Neural progenitor cell (in vitro differentiated cells): ENCODE results near the gene WNT6. TPM values are rescaled to one million over a fixed set of nuclear protein-coding genes. Genes with fewer than 3 reads are reported as not detected.
A peak's percentile ranks its signal among the peaks of the same experiment; 100 is the strongest.

ENCODE experiments used
- DNase-seq: peaks from one replicate; pipeline ENCODE4 v3.0.0-alpha.2; 2016; ENCODE audit warnings: low spot score
- H2AFZ ChIP-seq: fragments of 200-600 bp; sonication (generic); replicated peaks from 2 replicates; pipeline ENCODE4 v1.6.1; 2016; ENCODE audit warnings: antibody characterized with exemption
- H3F3A ChIP-seq: fragments of 200-600 bp; sonication (generic); 2 replicates; pipeline ENCODE4 v1.6.1; 2016; ENCODE audit warnings: antibody characterized with exemption, low read depth
- H3K27ac ChIP-seq: fragments of 200-600 bp; sonication (generic); 2 replicates; pipeline ENCODE4 v1.5.1; 2016; ENCODE audit warnings: mild to moderate bottlenecking
- H3K27me3 ChIP-seq: fragments of 200-600 bp; sonication (generic); 2 replicates; pipeline ENCODE4 v1.6.1; 2016; ENCODE audit warnings: mild to moderate bottlenecking, moderate library complexity
- H3K36me3 ChIP-seq: fragments of 200-600 bp; sonication (generic); 2 replicates; pipeline ENCODE4 v1.5.1; 2016
- H3K4me1 ChIP-seq: fragments of 200-600 bp; sonication (generic); 2 replicates; pipeline ENCODE4 v1.6.1; 2016; ENCODE audit warnings: mixed run types
- H3K4me2 ChIP-seq: fragments of 200-600 bp; sonication (generic); 2 replicates; pipeline ENCODE4 v1.6.1; 2016
- H3K4me3 ChIP-seq: fragments of 200-600 bp; sonication (generic); 2 replicates; pipeline ENCODE4 v1.5.1; 2016
- H3K79me2 ChIP-seq: fragments of 200-600 bp; sonication (generic); 2 replicates; pipeline ENCODE4 v1.6.1; 2016; ENCODE audit warnings: low read depth
- H3K9ac ChIP-seq: fragments of 200-600 bp; sonication (generic); 2 replicates; pipeline ENCODE4 v1.6.1; 2016
- H3K9me3 ChIP-seq: fragments of 200-600 bp; sonication (generic); 2 replicates; pipeline ENCODE4 v1.5.1; 2016; ENCODE audit warnings: low read depth
- H4K20me1 ChIP-seq: fragments of 200-600 bp; sonication (generic); 2 replicates; pipeline ENCODE4 v1.6.1; 2016; ENCODE audit warnings: low read depth
- H3K27ac Mint-ChIP-seq: 3 replicates; pipeline ENCODE4 v1.8.0; 2021; ENCODE audit warnings: mixed read lengths
- H3K27me3 Mint-ChIP-seq: 2 replicates; pipeline ENCODE4 v1.8.0; 2022; ENCODE audit warnings: low read depth, mild to moderate bottlenecking, inconsistent platforms, moderate library complexity, mixed read lengths; ENCODE audit not compliant: insufficient read depth
- H3K36me3 Mint-ChIP-seq: 3 replicates; pipeline ENCODE4 v1.8.0; 2021; ENCODE audit warnings: mixed read lengths
- H3K4me1 Mint-ChIP-seq: 3 replicates; pipeline ENCODE4 v1.8.0; 2021; ENCODE audit warnings: mixed read lengths
- H3K4me3 Mint-ChIP-seq: 3 replicates; pipeline ENCODE4 v1.8.0; 2021; ENCODE audit warnings: mild to moderate bottlenecking, moderate library complexity, mixed read lengths
- H3K9me3 Mint-ChIP-seq: 3 replicates; pipeline ENCODE4 v1.8.0; 2020; ENCODE audit warnings: mixed read lengths
- CTCF ChIP-seq: fragments of 200-600 bp; sonication (generic); IDR thresholded peaks from 2 replicates; pipeline ENCODE4 v1.5.1; 2017; ENCODE audit warnings: antibody characterized with exemption, mild to moderate bottlenecking
- EZH2 ChIP-seq: fragments of 200-600 bp; sonication (generic); IDR thresholded peaks from 2 replicates; pipeline ENCODE4 v1.6.1; 2017; ENCODE audit warnings: antibody characterized with exemption, mild to moderate bottlenecking, moderate library complexity
- EZH2phosphoT487 ChIP-seq: fragments of 200-600 bp; sonication (generic); IDR thresholded peaks from 2 replicates; pipeline ENCODE4 v1.6.1; 2017; ENCODE audit warnings: antibody characterized with exemption
- total RNA-seq: library from RNA; depleted of rRNA; stranded (reverse); fragments of >200 nt; gene quantifications from 2 replicates; pipeline ENCODE4 v1.2.3, GENCODE V29; 2015; ENCODE audit warnings: low replicate concordance

WNT6 gene
- total RNA-seq, 1 donor from 2014 or later = not detected

- Histone ChIP-seq H3K4me1 (peaks cover 11% of the 10 kb centered on the region), H3K4me3 (no peak overlapping the region), H3K79me2 (no peaks in the 10 kb centered on the region), H3K36me3 (no peaks in the 10 kb centered on the region), H3K27me3 (peaks cover 83% of the 10 kb centered on the region), H3K9me3 (no peaks in the 10 kb centered on the region), H3K27ac (no peak overlapping the region), H4K20me1 (peaks cover 11% of the 10 kb centered on the region), H3F3A (peaks cover 14% of the 10 kb centered on the region), H3K4me2 (peak overlapping the region; percentile 28), H2AFZ (peak overlapping the region; percentile 18), H3K9ac (no peak overlapping the region)
- no peak overlapping the region for H3K4me3 Mint-ChIP-seq
- H3K36me3 Mint-ChIP-seq = no peaks in the 10 kb centered on the region
- H3K4me1 Mint-ChIP-seq = peaks cover 1% of the 10 kb centered on the region
- H3K27ac Mint-ChIP-seq = no peak overlapping the region
- H3K9me3 Mint-ChIP-seq = no peaks in the 10 kb centered on the region
- H3K27me3 Mint-ChIP-seq = peaks cover 61% of the 10 kb centered on the region
- TF ChIP-seq CTCF = no peak
- TF ChIP-seq EZH2phosphoT487 = no peak
- TF ChIP-seq EZH2 = no peak
- no peak for DNase-seq
Measured at GRCh38 chr2:218853766-218854165, 5.8 kb upstream of the WNT6 start.

GRCh38 chr2:218854860-218855259 lies 4.7 kb upstream of the WNT6 start:
- Histone ChIP-seq H3K36me3 (no peaks in the 10 kb centered on the region), H3K27me3 (peaks cover 88% of the 10 kb centered on the region), H3K79me2 (no peaks in the 10 kb centered on the region), H4K20me1 (peaks cover 19% of the 10 kb centered on the region), H3K9me3 (no peaks in the 10 kb centered on the region), H3K4me2 (no peak overlapping the region), H3K4me3 (no peak overlapping the region), H3F3A (peaks cover 14% of the 10 kb centered on the region), H3K4me1 (peaks cover 16% of the 10 kb centered on the region), H3K9ac (no peak overlapping the region), H3K27ac (no peak overlapping the region), H2AFZ (no peak overlapping the region)
- Mint-ChIP-seq H3K4me3 (no peak overlapping the region), H3K27me3 (peaks cover 67% of the 10 kb centered on the region), H3K36me3 (no peaks in the 10 kb centered on the region), H3K9me3 (no peaks in the 10 kb centered on the region), H3K27ac (no peak overlapping the region), H3K4me1 (peaks cover 7% of the 10 kb centered on the region)
- DNase-seq = no peak
- no peak for TF ChIP-seq EZH2phosphoT487
- no peak for TF ChIP-seq EZH2
- TF ChIP-seq CTCF = no peak

GRCh38 chr2:218855305-218856166 lies 4.1 kb upstream of the WNT6 start:
- no peak overlapping the region for H3K4me2 ChIP-seq
- no peaks in the 10 kb centered on the region for H3K36me3 Mint-ChIP-seq
- no peak overlapping the region for H3K27ac Mint-ChIP-seq
- H3K4me3 Mint-ChIP-seq = no peak overlapping the region
- H3K27me3 ChIP-seq = peaks cover 94% of the 10 kb centered on the region
- H3K4me1 Mint-ChIP-seq = peaks cover 12% of the 10 kb centered on the region
- H3K9ac ChIP-seq = no peak overlapping the region
- no peaks in the 10 kb centered on the region for H3K36me3 ChIP-seq
- H3K4me3 ChIP-seq = no peak overlapping the region
- no peaks in the 10 kb centered on the region for H3K79me2 ChIP-seq
- peaks cover 21% of the 10 kb centered on the region for H3F3A ChIP-seq
- no peak for TF ChIP-seq EZH2phosphoT487
- peak; percentile 51 for TF ChIP-seq EZH2
- no peak overlapping the region for H2AFZ ChIP-seq
- peaks cover 23% of the 10 kb centered on the region for H3K4me1 ChIP-seq
- H3K27me3 Mint-ChIP-seq = peaks cover 72% of the 10 kb centered on the region
- H3K9me3 Mint-ChIP-seq = no peaks in the 10 kb centered on the region
- no peaks in the 10 kb centered on the region for H3K9me3 ChIP-seq
- peaks cover 25% of the 10 kb centered on the region for H4K20me1 ChIP-seq
- DNase-seq = peak; percentile 32
- H3K27ac ChIP-seq = no peak overlapping the region
